H1 (cell line): ENCODE data around the gene TMEM183A. TPM values are rescaled to one million over a fixed set of nuclear protein-coding genes. Genes with fewer than 3 reads are reported as not detected.

ENCODE experiments used
- CTCF ChIA-PET: fragments of 300-600 bp; sonication (Branson Sonifier 250); formaldehyde crosslinking; loops from one replicate; lab custom pipeline; 2021; ENCODE audit not compliant: partially characterized antibody; lab: Charles Lee
- POLR2A ChIA-PET: fragments of 300-600 bp; sonication (Branson Sonifier 250); formaldehyde crosslinking; loops from one replicate; lab custom pipeline; 2021; ENCODE audit warnings: inconsistent platforms; ENCODE audit not compliant: partially characterized antibody; lab: Charles Lee
- DNase-seq, 2 experiments: peaks; one replicate each; pipeline versions ENCODE4 v3.0.0 to v3.0.0-alpha.2; 2010 to 2022; ENCODE audit warnings: low spot score in 2 of 2, low read depth in 1 of 2, mixed read lengths in 1 of 2
- FAIRE-seq: peaks from 2 replicates; lab custom pipeline; 2011; peaks lifted over from hg19 to GRCh38; lab: Jason Lieb, UNC
- H2AFZ ChIP-seq: 2 replicates; pipeline ENCODE4 v1.8.1; 2012; ENCODE audit warnings: low read length, inconsistent platforms
- H2AK5ac ChIP-seq: 2 replicates; pipeline ENCODE4 v1.6.1; 2013; ENCODE audit warnings: low read depth, low read length
- H2BK120ac ChIP-seq: replicated peaks from 2 replicates; pipeline ENCODE3; 2013; ENCODE audit warnings: low read depth, low read length, inconsistent platforms
- H2BK12ac ChIP-seq: 2 replicates; pipeline ENCODE4 v1.6.1; 2013; ENCODE audit warnings: low read depth, low read length
- H2BK15ac ChIP-seq: 2 replicates; pipeline ENCODE4 v1.6.1; 2013; ENCODE audit warnings: low read length
- H2BK20ac ChIP-seq: 2 replicates; pipeline ENCODE4 v1.6.1; 2013; ENCODE audit warnings: low read length
- H2BK5ac ChIP-seq: 2 replicates; pipeline ENCODE4 v1.6.1; 2013; ENCODE audit warnings: low read depth, low read length
- H3K14ac ChIP-seq: 2 replicates; pipeline ENCODE4 v1.6.1; 2013; ENCODE audit warnings: inconsistent platforms; ENCODE audit not compliant: insufficient read length
- H3K18ac ChIP-seq: 2 replicates; pipeline ENCODE4 v1.6.1; 2013; ENCODE audit warnings: low read length; ENCODE audit errors: extremely low read depth
- H3K23ac ChIP-seq: 2 replicates; pipeline ENCODE4 v1.6.1; 2013; ENCODE audit warnings: inconsistent platforms; ENCODE audit not compliant: insufficient read length
- H3K23me2 ChIP-seq: 2 replicates; pipeline ENCODE4 v1.6.1; 2013; ENCODE audit warnings: low read depth, low read length
- H3K27ac ChIP-seq: 2 replicates; pipeline ENCODE4 v1.6.1; 2011; ENCODE audit warnings: low read depth, low read length, inconsistent platforms
- H3K27me3 ChIP-seq, 4 experiments: replicated peaks in 1 of 4; 1 replicate in 1 of 4; 2 replicates in 3 of 4; pipeline versions ENCODE4 v1.6.1 to v1.8.1; 2011 to 2013; ENCODE audit warnings: low read length in 3 of 4, mild to moderate bottlenecking in 3 of 4, inconsistent platforms in 2 of 4, mixed read lengths in 2 of 4, moderate library complexity in 1 of 4; ENCODE audit not compliant: control insufficient read depth in 3 of 4, insufficient read depth in 3 of 4; ENCODE audit errors: extremely low read depth in 1 of 4
- H3K36me3 ChIP-seq, 4 experiments: 2 replicates each; pipeline versions ENCODE4 v1.6.1 to v1.8.1; 2011 to 2013; ENCODE audit warnings: mild to moderate bottlenecking in 4 of 4, low read length in 3 of 4, moderate library complexity in 2 of 4, control low read depth in 1 of 4, inconsistent platforms in 1 of 4; ENCODE audit not compliant: insufficient read depth in 4 of 4, control insufficient read depth in 2 of 4
- H3K4ac ChIP-seq: replicated peaks from 2 replicates; pipeline ENCODE3; 2013; ENCODE audit warnings: low read length, low read depth, mixed read lengths, inconsistent platforms; ENCODE audit not compliant: insufficient read length
- H3K4me1 ChIP-seq, 4 experiments: replicated peaks in 1 of 4; 1 replicate in 1 of 4; 2 replicates in 3 of 4; pipeline versions ENCODE4 v1.6.1 to v1.8.1; 2011 to 2013; ENCODE audit warnings: low read length in 3 of 4, inconsistent platforms in 2 of 4, mixed read lengths in 1 of 4; ENCODE audit not compliant: insufficient read depth in 4 of 4, control insufficient read depth in 3 of 4
- H3K4me2 ChIP-seq, 2 experiments: 2 replicates each; pipeline versions ENCODE4 v1.6.1 to v1.8.1; 2011 to 2013; ENCODE audit warnings: low read depth in 2 of 2, low read length in 2 of 2, control low read depth in 1 of 2, inconsistent platforms in 1 of 2, mild to moderate bottlenecking in 1 of 2; ENCODE audit not compliant: insufficient read depth in 1 of 2
- H3K4me3 ChIP-seq, 4 experiments: fragments of 200-600, 300-600 bp in 1 of 4; sonication (generic), shearing (Covaris generic), sonication (Bioruptor Twin) in 1 of 4; 2 replicates each; pipeline versions ENCODE4 v1.5.1 to v1.8.1; 2011 to 2016; ENCODE audit warnings: low read length in 4 of 4, low read depth in 3 of 4, control low read depth in 2 of 4, inconsistent platforms in 2 of 4, mild to moderate bottlenecking in 2 of 4, mixed read lengths in 1 of 4, moderate library complexity in 1 of 4; ENCODE audit not compliant: insufficient read depth in 2 of 4; ENCODE audit errors: extremely low read depth in 1 of 4
- H3K56ac ChIP-seq: replicated peaks from 2 replicates; pipeline ENCODE3; 2013; ENCODE audit warnings: low read depth, mild to moderate bottlenecking, mixed read lengths, low read length, inconsistent platforms; ENCODE audit not compliant: insufficient read length
- H3K79me1 ChIP-seq: 2 replicates; pipeline ENCODE4 v1.6.1; 2013; ENCODE audit warnings: low read depth, low read length, control low read depth
- H3K79me2 ChIP-seq, 2 experiments: 2 replicates each; pipeline versions ENCODE4 v1.6.1 to v1.8.1; 2012 to 2013; ENCODE audit warnings: low read length in 2 of 2, mild to moderate bottlenecking in 2 of 2, inconsistent platforms in 1 of 2; ENCODE audit not compliant: insufficient read depth in 2 of 2, control insufficient read depth in 1 of 2
- H3K9ac ChIP-seq, 4 experiments: replicated peaks in 1 of 4; 1 replicate in 1 of 4; 2 replicates in 3 of 4; pipeline versions ENCODE4 v1.6.1 to v1.8.1; 2011 to 2013; ENCODE audit warnings: low read depth in 3 of 4, low read length in 3 of 4, control low read depth in 2 of 4, mild to moderate bottlenecking in 2 of 4, moderate library complexity in 2 of 4, inconsistent platforms in 1 of 4; ENCODE audit errors: extremely low read depth in 1 of 4
- H3K9me3 ChIP-seq, 2 experiments: 2 replicates each; pipeline versions ENCODE4 v1.6.1 to v1.8.1; 2012 to 2013; ENCODE audit warnings: mild to moderate bottlenecking in 2 of 2, moderate library complexity in 2 of 2, control low read depth in 1 of 2, inconsistent platforms in 1 of 2, low read depth in 1 of 2, low read length in 1 of 2, mixed read lengths in 1 of 2; ENCODE audit not compliant: insufficient read depth in 2 of 2
- H4K20me1 ChIP-seq, 2 experiments: replicated peaks in 1 of 2; 2 replicates each; pipeline versions ENCODE3 to v1.8.1; 2011 to 2013; ENCODE audit warnings: inconsistent platforms in 2 of 2, low read length in 2 of 2, mild to moderate bottlenecking in 1 of 2; ENCODE audit not compliant: insufficient read depth in 2 of 2, control insufficient read depth in 1 of 2
- H4K5ac ChIP-seq: 2 replicates; pipeline ENCODE4 v1.6.1; 2013; ENCODE audit warnings: low read length, low read depth, mixed read lengths, inconsistent platforms; ENCODE audit not compliant: insufficient read length
- H4K8ac ChIP-seq: 2 replicates; pipeline ENCODE4 v1.8.0; 2013; ENCODE audit warnings: mild to moderate bottlenecking, moderate library complexity, low read length, inconsistent platforms; ENCODE audit not compliant: insufficient read depth; ENCODE audit errors: extremely low read depth
- H4K91ac ChIP-seq: replicated peaks from 2 replicates; pipeline ENCODE3; 2013; ENCODE audit warnings: low read length, mixed read lengths, inconsistent platforms; ENCODE audit not compliant: insufficient read length
- BRCA1 ChIP-seq: IDR thresholded peaks from 2 replicates; pipeline ENCODE4 v1.6.1; 2012; ENCODE audit warnings: low read depth, low read length, improper control_type of control experiment
- CHD2 ChIP-seq: IDR thresholded peaks from 2 replicates; pipeline ENCODE4 v1.6.1; 2012; ENCODE audit warnings: low read length, improper control_type of control experiment
- CTCF ChIP-seq, 3 experiments: IDR thresholded peaks; 1 replicate in 2 of 3; 2 replicates in 1 of 3; pipeline versions ENCODE4 v1.5.1 to v1.6.1; 2011; ENCODE audit warnings: low read length in 3 of 3, mild to moderate bottlenecking in 3 of 3, inconsistent platforms in 2 of 3, low read depth in 1 of 3, moderate library complexity in 1 of 3; ENCODE audit not compliant: insufficient read depth in 1 of 3; ENCODE audit errors: control extremely low read depth in 1 of 3
- EP300 ChIP-seq, 2 experiments: IDR thresholded peaks; 1 replicate in 1 of 2; 2 replicates in 1 of 2; pipeline ENCODE4 v1.6.1; 2011 to 2012; ENCODE audit warnings: low read depth in 2 of 2, low read length in 2 of 2, mild to moderate bottlenecking in 2 of 2, borderline replicate concordance in 1 of 2, inconsistent platforms in 1 of 2, moderate library complexity in 1 of 2
- SP4 ChIP-seq: IDR thresholded peaks from 2 replicates; pipeline ENCODE4 v1.6.1; 2012; ENCODE audit warnings: low read length, inconsistent platforms
- TAF1 ChIP-seq: IDR thresholded peaks from 2 replicates; pipeline ENCODE4 v1.6.1; 2011; ENCODE audit warnings: mild to moderate bottlenecking, low read depth, low read length
- TAF7 ChIP-seq: optimal IDR thresholded peaks from 2 replicates; pipeline ENCODE3; 2011; ENCODE audit warnings: low read depth, mild to moderate bottlenecking, inconsistent platforms, low read length, moderate library complexity, borderline replicate concordance
- WGBS, 2 experiments: shearing (Covaris generic) in 1 of 2; methylation state at CpG; one replicate each; pipeline versions ENCODE4 v1.1.6 to v1.1.7; 2013 to 2015; ENCODE audit warnings: low lambda C conversion rate in 2 of 2, mixed read lengths in 2 of 2, inconsistent platforms in 1 of 2, low coverage in 1 of 2, missing lambda C conversion rate in 1 of 2; ENCODE audit not compliant: insufficient replicate concordance in 2 of 2, insufficient coverage in 1 of 2, insufficient read length in 1 of 2; ENCODE audit errors: extremely low coverage in 1 of 2, missing lambda C conversion rate in 1 of 2; 5-methylcytosine and 5-hydroxymethylcytosine counted together
- polyA plus RNA-seq, 7 experiments: library from polyadenylated mRNA; depleted of rRNA in 3 of 7; stranded (reverse) in 5 of 7; unstranded in 2 of 7; fragments of >200 nt in 5 of 7; fragments of 200-250 nt in 2 of 7; gene quantifications; 1 replicate in 5 of 7; 2 replicates in 1 of 7; 4 replicates in 1 of 7; pipeline versions ENCODE4 v1.2.1 to v1.2.3, GENCODE V29; 2011 to 2013; ENCODE audit warnings: missing spikeins in 2 of 7, mixed read lengths in 2 of 7
- total RNA-seq: library from RNA; stranded (reverse); fragmentation: NEBNext Ultra II Directional; extraction: Animal tissue kit (Norgen Biotek cat#: 25700); gene quantifications from 2 replicates; pipeline ENCODE4 v1.2.1, GENCODE V29; 2021
- TF ChIP-seq, protein P1 (sequence below): IDR thresholded peaks from 2 replicates; pipeline ENCODE4 v1.6.1; 2011; ENCODE audit warnings: low read length, improper control_type of control experiment

The TMEM183A gene
- total and polyA plus RNA-seq, 2 of the 8 experiments (the other 6 are each of a cell fraction or from before 2014, with no cell fraction given), result 107 to 173 TPM

DNA sequence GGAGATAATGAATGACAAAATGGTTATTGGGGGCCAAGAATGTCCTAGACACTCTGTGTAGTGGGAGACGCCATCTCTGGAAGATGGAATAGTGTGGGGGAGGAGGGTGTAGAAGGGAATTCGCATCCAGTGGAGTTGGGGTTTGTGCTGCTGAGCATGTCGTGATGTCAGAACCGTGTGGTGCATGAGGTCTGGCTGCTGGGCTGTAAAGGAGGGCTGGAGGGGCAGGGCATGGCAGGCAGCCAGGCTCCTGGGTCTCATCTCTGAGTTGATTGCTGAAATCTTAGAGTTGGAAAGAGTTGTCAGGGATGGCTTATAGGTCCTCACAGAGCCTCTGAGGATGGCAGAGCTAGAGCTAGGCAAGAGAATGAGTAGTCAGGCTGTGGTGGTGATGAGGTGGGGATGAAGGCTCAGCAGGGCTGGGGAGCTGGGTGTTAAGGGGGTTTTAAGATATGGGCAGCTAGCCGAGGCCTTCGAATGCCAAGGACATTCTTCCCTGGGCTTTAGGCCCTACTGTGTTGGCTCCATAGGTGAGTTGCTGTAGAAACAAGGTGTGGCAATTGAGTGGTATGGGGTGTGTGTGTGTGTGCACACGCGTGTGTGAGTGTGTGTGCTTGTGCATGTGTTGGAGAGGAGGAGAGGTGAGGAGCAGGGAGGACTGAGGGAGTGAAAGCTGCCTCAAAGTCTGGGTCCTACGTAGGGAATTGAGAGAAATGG is 21.1 kb downstream of the TMEM183A start:
- Histone ChIP-seq H3K18ac (no peak overlapping the region), H4K91ac (no peak overlapping the region), H2AFZ (no peak overlapping the region), H3K4ac (no peak overlapping the region), H3K9me3 (no peaks in the 10 kb centered on the region), H4K20me1 (peaks cover 2 to 7% of the 10 kb centered on the region in 2 experiments), H2BK20ac (no peak overlapping the region), H3K36me3 (peaks cover 8 to 19% (median 14%) of the 10 kb centered on the region in 4 experiments; a peak in 7 of 8 replicates), H3K79me2 (no peaks in the 10 kb centered on the region), H3K23ac (no peak overlapping the region), H3K4me1 (peaks cover 4 to 13% (median 6%) of the 10 kb centered on the region in 4 experiments), H3K27ac (no peak overlapping the region), H3K9ac (peak overlapping the region in 1 of 4 experiments; percentile 30; a peak in 1 of 7 replicates), H2BK5ac (no peak overlapping the region), H4K5ac (no peak overlapping the region), H3K79me1 (peaks cover 3% of the 10 kb centered on the region; the same call in 1 of the 2 replicates), H2AK5ac (peak overlapping the region; percentile 78; the same call in 1 of the 2 replicates), H2BK15ac (no peak overlapping the region), H4K8ac (no peak overlapping the region), H2BK12ac (no peak overlapping the region), H3K56ac (no peak overlapping the region), H3K27me3 (peaks cover 7 to 26% (median 18%) of the 10 kb centered on the region in 4 experiments), H3K23me2 (peaks cover 12% of the 10 kb centered on the region), H3K14ac (no peak overlapping the region), H3K4me3 (no peak overlapping the region), H2BK120ac (no peak overlapping the region), H3K4me2 (peak overlapping the region in 1 of 2 experiments; percentile 89; a peak in 1 of 4 replicates)
- DNase-seq (no peak), FAIRE-seq (no peak)
- TF ChIP-seq SP4 (no peak), CTCF (IDR thresholded peaks at IDR 0.05; ENCODE audit: control extremely low read depth in 1 of 3, insufficient read depth in 1 of 3, low read depth in 1 of 3, low read length in 3 of 3) (no peak), TAF7 (no peak), BRCA1 (no peak), TAF1 (no peak), EP300 (IDR thresholded peaks at IDR 0.05; ENCODE audit: borderline replicate concordance in 1 of 2, low read depth in 2 of 2, low read length in 2 of 2) (no peak), CHD2 (no peak)
- TF ChIP-seq, protein P1, sequence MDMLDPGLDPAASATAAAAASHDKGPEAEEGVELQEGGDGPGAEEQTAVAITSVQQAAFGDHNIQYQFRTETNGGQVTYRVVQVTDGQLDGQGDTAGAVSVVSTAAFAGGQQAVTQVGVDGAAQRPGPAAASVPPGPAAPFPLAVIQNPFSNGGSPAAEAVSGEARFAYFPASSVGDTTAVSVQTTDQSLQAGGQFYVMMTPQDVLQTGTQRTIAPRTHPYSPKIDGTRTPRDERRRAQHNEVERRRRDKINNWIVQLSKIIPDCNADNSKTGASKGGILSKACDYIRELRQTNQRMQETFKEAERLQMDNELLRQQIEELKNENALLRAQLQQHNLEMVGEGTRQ, result no peak
- CTCF ChIA-PET, result interaction anchor here (0.7 to 49.7 kb wide), 14 partner anchors 7 to 316 kb away, joined by 3 to 1089 read pairs (median 5); partner anchors contain the start of gene ADORA1
- POLR2A ChIA-PET, result interaction anchor here (1.3 to 7.1 kb wide), 4 partner anchors 8 to 21 kb away, joined by 3 to 72 read pairs (median 15); partner anchors contain the start of gene TMEM183A
- 83% methylated on average over 9 of the region's 9 CpGs; no CpG with 5 or more reads in 1 of the 2 experiments for WGBS, 2 experiments
